ENCODE measurements around the gene PCDHGA12. TPM values are rescaled to one million over a fixed set of nuclear protein-coding genes. Genes with fewer than 3 reads are reported as not detected.
"Not testable (repeated sequence)": the region's sequence is repeated elsewhere in the genome, so short reads cannot be mapped to it uniquely, and the experiment has no call there.

Gene PCDHGA12
- total RNA-seq, 5 donors from 2014 or later (not counting 1 experiment from before 2014, with no cell fraction given) = 0.09 to 0.53 (median 0.22) TPM; not detected in 1

DNA sequence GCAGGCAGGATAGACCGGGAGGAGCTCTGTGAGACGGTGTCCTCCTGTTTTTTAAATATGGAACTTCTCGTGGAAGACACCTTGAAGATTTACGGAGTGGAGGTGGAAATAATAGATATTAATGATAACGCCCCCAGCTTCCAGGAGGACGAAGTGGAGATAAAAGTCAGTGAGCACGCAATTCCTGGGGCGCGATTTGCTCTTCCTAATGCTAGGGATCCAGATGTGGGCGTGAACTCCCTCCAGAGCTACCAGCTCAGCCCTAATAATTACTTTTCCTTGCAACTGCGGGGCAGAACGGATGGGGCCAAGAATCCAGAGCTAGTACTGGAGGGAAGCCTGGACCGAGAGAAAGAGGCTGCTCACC, 8.8 kb upstream of the PCDHGA12 start:
- Histone ChIP-seq H3K36me3 (ENCODE audit: control insufficient read depth in 2 of 2, extremely low read depth in 1 of 2, insufficient read depth in 1 of 2, low read length in 1 of 2) (no peaks in the 10 kb centered on the region), H3K27ac (ENCODE audit: low read length) (no peak overlapping the region), H3K9me3 (peaks cover 3% of the 10 kb centered on the region), H3K27me3 (replicated peaks in 1 of 2; ENCODE audit: control insufficient read depth in 2 of 2, extremely low read depth in 1 of 2, insufficient read depth in 2 of 2, low read length in 1 of 2) (peaks cover 28 to 60% of the 10 kb centered on the region in 2 experiments), H3K4me3 (ENCODE audit: control insufficient read depth in 1 of 2, extremely low read depth in 1 of 2, low read length in 1 of 2) (peak overlapping the region in 1 of 2 donors; percentile 62), H3K4me1 (ENCODE audit: control insufficient read depth in 1 of 2, extremely low read depth in 1 of 2, insufficient read depth in 2 of 2, low read length in 2 of 2) (peaks cover 0 to 15% of the 10 kb centered on the region in 2 experiments)
- no peak for ATAC-seq (replicated peaks in 1 of 4)
- Mint-ChIP-seq H3K4me3 (peak overlapping the region; percentile 52 to 76 (median 70)), H3K36me3 (peaks cover 19% of the 10 kb centered on the region), H3K9me3 (peaks cover 3 to 32% (median 28%) of the 10 kb centered on the region in 3 donors), H3K27me3 (peaks cover 62 to 78% of the 10 kb centered on the region in 2 donors), H3K4me1 (peaks cover 3 to 13% (median 7%) of the 10 kb centered on the region in 3 donors), H3K27ac (no peak overlapping the region)
- no peak for DNase-seq
- POLR2A ChIA-PET = no interaction called here
- 30% methylated on average over 9 of the region's 13 CpGs for WGBS (ENCODE audit: insufficient coverage)
- CTCF ChIA-PET = interaction anchor here in 1 of 2 donors (1.5 to 1.7 kb wide), 2 partner anchors 9 to 136 kb away, joined by 11 to 14 read pairs; partner anchors contain the start of gene PCDHGA10

DNA sequence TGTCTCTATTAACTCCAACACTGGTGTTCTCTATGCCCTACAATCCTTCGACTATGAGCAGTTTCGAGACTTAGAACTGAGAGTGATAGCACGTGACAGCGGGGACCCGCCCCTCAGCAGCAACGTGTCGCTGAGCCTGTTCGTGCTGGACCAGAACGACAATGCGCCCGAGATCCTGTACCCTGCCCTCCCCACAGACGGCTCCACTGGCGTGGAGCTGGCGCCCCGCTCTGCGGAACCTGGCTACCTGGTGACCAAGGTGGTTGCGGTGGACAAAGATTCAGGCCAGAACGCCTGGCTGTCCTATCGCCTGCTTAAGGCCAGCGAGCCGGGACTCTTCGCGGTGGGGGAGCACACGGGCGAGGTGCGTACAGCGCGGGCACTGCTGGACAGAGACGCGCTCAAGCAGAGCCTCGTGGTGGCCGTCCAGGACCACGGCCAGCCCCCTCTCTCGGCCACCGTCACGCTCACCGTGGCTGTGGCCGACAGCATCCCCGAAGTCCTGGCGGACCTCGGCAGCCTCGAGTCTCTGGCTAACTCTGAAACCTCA, 7.5 kb upstream of the PCDHGA12 start:
- Mint-ChIP-seq H3K27me3 (peaks cover 66 to 84% of the 10 kb centered on the region in 2 donors), H3K36me3 (peaks cover 19% of the 10 kb centered on the region), H3K27ac (no peak overlapping the region), H3K4me1 (peaks cover 3 to 8% (median 7%) of the 10 kb centered on the region in 3 donors), H3K9me3 (peaks cover 2 to 35% (median 34%) of the 10 kb centered on the region in 3 donors), H3K4me3 (no peak overlapping the region)
- POLR2A ChIA-PET = no interaction called here
- Histone ChIP-seq H3K4me1 (ENCODE audit: control insufficient read depth in 1 of 2, extremely low read depth in 1 of 2, insufficient read depth in 2 of 2, low read length in 2 of 2) (peaks cover 0 to 10% of the 10 kb centered on the region in 2 experiments), H3K27me3 (replicated peaks in 1 of 2; ENCODE audit: control insufficient read depth in 2 of 2, extremely low read depth in 1 of 2, insufficient read depth in 2 of 2, low read length in 1 of 2) (peaks cover 35 to 66% of the 10 kb centered on the region in 2 experiments), H3K4me3 (ENCODE audit: control insufficient read depth in 1 of 2, extremely low read depth in 1 of 2, low read length in 1 of 2) (peak overlapping the region in 1 of 2 donors; percentile 41), H3K9me3 (peaks cover 3% of the 10 kb centered on the region), H3K36me3 (ENCODE audit: control insufficient read depth in 2 of 2, extremely low read depth in 1 of 2, insufficient read depth in 1 of 2, low read length in 1 of 2) (no peaks in the 10 kb centered on the region), H3K27ac (ENCODE audit: low read length) (no peak overlapping the region)
- DNase-seq (no peak), ATAC-seq (replicated peaks in 1 of 4) (no peak)
- CTCF ChIA-PET = no interaction called here
- WGBS (ENCODE audit: insufficient coverage) = 35% methylated on average over 42 of the region's 42 CpGs

DNA sequence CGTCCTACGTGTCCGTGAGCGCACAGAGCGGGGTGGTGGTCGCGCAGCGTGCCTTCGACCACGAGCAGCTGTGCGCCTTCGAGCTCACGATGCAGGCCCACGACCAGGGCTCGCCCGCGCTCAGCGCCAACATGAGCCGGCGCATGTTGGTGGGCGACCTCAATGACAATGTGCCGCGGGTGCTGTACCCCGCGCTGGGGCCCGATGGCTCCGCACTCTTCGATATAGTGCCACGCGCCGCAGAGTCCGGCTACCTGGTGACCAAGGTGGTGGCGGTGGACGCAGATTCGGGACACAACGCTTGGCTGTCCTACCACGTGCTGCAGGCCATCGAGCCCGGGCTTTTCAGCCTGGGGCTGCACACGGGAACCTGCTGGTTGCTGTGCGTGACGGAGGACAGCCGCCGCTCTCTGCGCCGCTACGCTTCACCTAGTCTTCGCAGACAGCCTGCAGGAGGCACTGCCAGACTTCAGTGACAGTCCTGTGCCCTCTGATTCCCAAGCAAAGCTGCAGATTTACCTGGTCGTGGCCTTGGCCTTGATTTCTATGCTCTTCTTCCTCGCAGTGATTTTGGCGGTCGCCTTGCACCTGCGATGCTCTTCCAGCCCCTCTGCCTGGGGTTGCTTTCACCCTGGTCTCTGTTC, 2.4 kb upstream of the PCDHGA12 start:
- 61% methylated on average over 53 of the region's 53 CpGs for WGBS (ENCODE audit: insufficient coverage)
- Mint-ChIP-seq H3K9me3 (peaks cover 13 to 29% (median 29%) of the 10 kb centered on the region in 3 donors), H3K27me3 (peaks cover 64 to 79% of the 10 kb centered on the region in 2 donors), H3K36me3 (peaks cover 7% of the 10 kb centered on the region), H3K27ac (no peak overlapping the region), H3K4me1 (peaks cover 6 to 17% (median 10%) of the 10 kb centered on the region in 3 donors), H3K4me3 (no peak overlapping the region)
- H3K27ac ChIP-seq (ENCODE audit: low read length) = no peak overlapping the region
- peaks cover 0 to 11% of the 10 kb centered on the region in 2 experiments for H3K4me1 ChIP-seq (ENCODE audit: control insufficient read depth in 1 of 2, extremely low read depth in 1 of 2, insufficient read depth in 2 of 2, low read length in 2 of 2)
- DNase-seq (no peak), ATAC-seq (replicated peaks in 1 of 4) (no peak)
- peaks cover 7% of the 10 kb centered on the region for H3K9me3 ChIP-seq
- H3K36me3 ChIP-seq (ENCODE audit: control insufficient read depth in 2 of 2, extremely low read depth in 1 of 2, insufficient read depth in 1 of 2, low read length in 1 of 2) = no peaks in the 10 kb centered on the region
- POLR2A ChIA-PET = interaction anchor here in 1 of 2 donors (0.6 kb wide), 1 partner anchor 206 kb away, joined by 3 read pairs; no protein-coding TSS in a partner anchor
- CTCF ChIA-PET = interaction anchor here in 1 of 2 donors (1.2 kb wide), 1 partner anchor 10 kb away, joined by 4 read pairs; the partner anchor contains the start of gene PCDHGB7
- peaks cover 34 to 61% of the 10 kb centered on the region in 2 experiments for H3K27me3 ChIP-seq (replicated peaks in 1 of 2; ENCODE audit: control insufficient read depth in 2 of 2, extremely low read depth in 1 of 2, insufficient read depth in 2 of 2, low read length in 1 of 2)
- H3K4me3 ChIP-seq (ENCODE audit: control insufficient read depth in 1 of 2, extremely low read depth in 1 of 2, low read length in 1 of 2) = no peak overlapping the region

DNA sequence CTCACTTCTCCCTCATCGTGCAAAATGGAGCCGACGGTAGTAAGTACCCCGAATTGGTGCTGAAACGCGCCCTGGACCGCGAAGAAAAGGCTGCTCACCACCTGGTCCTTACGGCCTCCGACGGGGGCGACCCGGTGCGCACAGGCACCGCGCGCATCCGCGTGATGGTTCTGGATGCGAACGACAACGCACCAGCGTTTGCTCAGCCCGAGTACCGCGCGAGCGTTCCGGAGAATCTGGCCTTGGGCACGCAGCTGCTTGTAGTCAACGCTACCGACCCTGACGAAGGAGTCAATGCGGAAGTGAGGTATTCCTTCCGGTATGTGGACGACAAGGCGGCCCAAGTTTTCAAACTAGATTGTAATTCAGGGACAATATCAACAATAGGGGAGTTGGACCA, 979 bp downstream of the PCDHGA12 start:
- WGBS (ENCODE audit: insufficient coverage) = 30% methylated on average over 36 of the region's 37 CpGs
- peaks cover 35 to 58% of the 10 kb centered on the region in 2 experiments for H3K27me3 ChIP-seq (replicated peaks in 1 of 2; ENCODE audit: control insufficient read depth in 2 of 2, extremely low read depth in 1 of 2, insufficient read depth in 2 of 2, low read length in 1 of 2)
- peak overlapping the region; percentile 49 to 68 (median 53) for H3K4me3 Mint-ChIP-seq
- peaks cover 13 to 31% (median 29%) of the 10 kb centered on the region in 3 donors for H3K9me3 Mint-ChIP-seq
- H3K27ac Mint-ChIP-seq = no peak overlapping the region
- peaks cover 0 to 11% of the 10 kb centered on the region in 2 experiments for H3K4me1 ChIP-seq (ENCODE audit: control insufficient read depth in 1 of 2, extremely low read depth in 1 of 2, insufficient read depth in 2 of 2, low read length in 2 of 2)
- no peaks in the 10 kb centered on the region for H3K36me3 ChIP-seq (ENCODE audit: control insufficient read depth in 2 of 2, extremely low read depth in 1 of 2, insufficient read depth in 1 of 2, low read length in 1 of 2)
- H3K27ac ChIP-seq (ENCODE audit: low read length) = no peak overlapping the region
- peaks cover 55 to 72% of the 10 kb centered on the region in 2 donors for H3K27me3 Mint-ChIP-seq
- DNase-seq = no peak
- peak overlapping the region in 1 of 2 donors; percentile 33 for H3K4me3 ChIP-seq (ENCODE audit: control insufficient read depth in 1 of 2, extremely low read depth in 1 of 2, low read length in 1 of 2)
- CTCF ChIA-PET = interaction anchor here in 1 of 2 donors (1.3 to 2.1 kb wide), 5 partner anchors 18 to 133 kb away, joined by 3 to 12 read pairs (median 6); partner anchors contain the start of gene PCDHGA10
- peaks cover 7% of the 10 kb centered on the region for H3K36me3 Mint-ChIP-seq
- POLR2A ChIA-PET = no interaction called here
- ATAC-seq (replicated peaks in 1 of 4) = no peak
- H3K4me1 Mint-ChIP-seq = peaks cover 6 to 17% (median 10%) of the 10 kb centered on the region in 3 donors
- peaks cover 4% of the 10 kb centered on the region for H3K9me3 ChIP-seq

DNA sequence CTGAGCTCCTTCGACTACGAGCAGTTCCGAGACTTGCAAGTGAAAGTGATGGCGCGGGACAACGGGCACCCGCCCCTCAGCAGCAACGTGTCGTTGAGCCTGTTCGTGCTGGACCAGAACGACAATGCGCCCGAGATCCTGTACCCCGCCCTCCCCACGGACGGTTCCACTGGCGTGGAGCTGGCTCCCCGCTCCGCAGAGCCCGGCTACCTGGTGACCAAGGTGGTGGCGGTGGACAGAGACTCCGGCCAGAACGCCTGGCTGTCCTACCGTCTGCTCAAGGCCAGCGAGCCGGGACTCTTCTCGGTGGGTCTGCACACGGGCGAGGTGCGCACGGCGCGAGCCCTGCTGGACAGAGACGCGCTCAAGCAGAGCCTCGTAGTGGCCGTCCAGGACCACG, 2.0 kb downstream of the PCDHGA12 start:
- Histone ChIP-seq H3K4me3 (ENCODE audit: control insufficient read depth in 1 of 2, extremely low read depth in 1 of 2, low read length in 1 of 2) (peak overlapping the region in 1 of 2 donors; percentile 33), H3K27me3 (replicated peaks in 1 of 2; ENCODE audit: control insufficient read depth in 2 of 2, extremely low read depth in 1 of 2, insufficient read depth in 2 of 2, low read length in 1 of 2) (peaks cover 32 to 50% of the 10 kb centered on the region in 2 experiments), H3K4me1 (ENCODE audit: control insufficient read depth in 1 of 2, extremely low read depth in 1 of 2, insufficient read depth in 2 of 2, low read length in 2 of 2) (peaks cover 0 to 11% of the 10 kb centered on the region in 2 experiments)
- H3K27ac Mint-ChIP-seq; DNase-seq; H3K36me3 ChIP-seq (ENCODE audit: control insufficient read depth in 2 of 2, extremely low read depth in 1 of 2, insufficient read depth in 1 of 2, low read length in 1 of 2); ATAC-seq (replicated peaks in 1 of 4); CTCF ChIA-PET; H3K27ac ChIP-seq (ENCODE audit: low read length); H3K9me3 ChIP-seq; H3K36me3 Mint-ChIP-seq: not testable (repeated sequence)
- Mint-ChIP-seq H3K4me1 (peaks cover 6 to 17% (median 10%) of the 10 kb centered on the region in 3 donors), H3K9me3 (peaks cover 13 to 27% (median 23%) of the 10 kb centered on the region in 3 donors), H3K4me3 (peak overlapping the region in 1 of 3 donors; percentile 29), H3K27me3 (peaks cover 54 to 63% of the 10 kb centered on the region in 2 donors)
- 44% methylated on average over 20 of the region's 38 CpGs for WGBS (ENCODE audit: insufficient coverage)
- POLR2A ChIA-PET = interaction anchor here in 1 of 2 donors (0.7 kb wide), 1 partner anchor 117 kb away, joined by 3 read pairs; no protein-coding TSS in a partner anchor

DNA sequence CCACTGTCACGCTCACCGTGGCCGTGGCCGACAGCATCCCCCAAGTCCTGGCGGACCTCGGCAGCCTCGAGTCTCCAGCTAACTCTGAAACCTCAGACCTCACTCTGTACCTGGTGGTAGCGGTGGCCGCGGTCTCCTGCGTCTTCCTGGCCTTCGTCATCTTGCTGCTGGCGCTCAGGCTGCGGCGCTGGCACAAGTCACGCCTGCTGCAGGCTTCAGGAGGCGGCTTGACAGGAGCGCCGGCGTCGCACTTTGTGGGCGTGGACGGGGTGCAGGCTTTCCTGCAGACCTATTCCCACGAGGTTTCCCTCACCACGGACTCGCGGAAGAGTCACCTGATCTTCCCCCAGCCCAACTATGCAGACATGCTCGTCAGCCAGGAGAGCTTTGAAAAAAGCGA, 2.4 kb downstream of the PCDHGA12 start:
- H3K27ac ChIP-seq (ENCODE audit: low read length); H3K27ac Mint-ChIP-seq; H3K36me3 Mint-ChIP-seq; H3K9me3 ChIP-seq; ATAC-seq (replicated peaks in 1 of 4); DNase-seq; CTCF ChIA-PET; H3K4me3 ChIP-seq (ENCODE audit: control insufficient read depth in 1 of 2, extremely low read depth in 1 of 2, low read length in 1 of 2); H3K36me3 ChIP-seq (ENCODE audit: control insufficient read depth in 2 of 2, extremely low read depth in 1 of 2, insufficient read depth in 1 of 2, low read length in 1 of 2): not testable (repeated sequence)
- 37% methylated on average over 26 of the region's 29 CpGs for WGBS (ENCODE audit: insufficient coverage)
- Histone ChIP-seq H3K27me3 (replicated peaks in 1 of 2; ENCODE audit: control insufficient read depth in 2 of 2, extremely low read depth in 1 of 2, insufficient read depth in 2 of 2, low read length in 1 of 2) (peaks cover 29 to 46% of the 10 kb centered on the region in 2 experiments), H3K4me1 (ENCODE audit: control insufficient read depth in 1 of 2, extremely low read depth in 1 of 2, insufficient read depth in 2 of 2, low read length in 2 of 2) (peaks cover 0 to 11% of the 10 kb centered on the region in 2 experiments)
- Mint-ChIP-seq H3K4me3 (peak overlapping the region in 1 of 3 donors; percentile 34), H3K27me3 (peaks cover 54 to 63% of the 10 kb centered on the region in 2 donors), H3K4me1 (peaks cover 6 to 17% (median 10%) of the 10 kb centered on the region in 3 donors), H3K9me3 (peaks cover 13 to 27% (median 23%) of the 10 kb centered on the region in 3 donors)
- POLR2A ChIA-PET = interaction anchor here in 1 of 2 donors (0.7 kb wide), 1 partner anchor 118 kb away, joined by 3 read pairs; no protein-coding TSS in a partner anchor

Data from T-cell (primary cell).